ENCODE data around the gene PRKCQ. TPM values are rescaled to one million over a fixed set of nuclear protein-coding genes. Genes with fewer than 3 reads are reported as not detected.

Gene PRKCQ
- total and polyA plus RNA-seq, 2 of the 8 experiments (the other 6 are each of a cell fraction or from before 2014, with no cell fraction given) = 9.1 to 22.6 TPM

DNA sequence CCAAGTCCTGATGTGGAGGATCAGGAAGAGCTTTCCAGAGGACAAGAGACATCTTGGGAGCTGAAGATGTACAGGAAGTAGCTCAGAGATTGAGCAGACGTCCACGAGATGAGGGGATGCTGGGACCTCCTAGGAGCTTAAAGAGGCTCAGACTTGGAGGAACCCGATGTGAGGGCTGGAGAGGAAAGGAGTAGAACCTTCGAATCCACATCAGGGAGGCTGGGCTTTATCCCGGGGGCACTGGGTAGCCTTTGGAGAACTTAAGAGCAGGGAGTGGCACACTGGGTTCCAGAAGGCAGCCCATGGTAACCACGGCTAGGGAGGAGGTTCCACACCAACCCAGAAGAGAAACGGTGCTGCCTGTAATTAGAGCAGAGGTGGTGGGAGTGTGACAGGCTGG, 10.8 kb downstream of the PRKCQ start:
- peaks cover 0 to 2% of the 10 kb centered on the region in 2 experiments for H4K20me1 ChIP-seq (replicated peaks in 1 of 2; ENCODE audit: control insufficient read depth in 1 of 2, insufficient read depth in 2 of 2, low read length in 2 of 2)
- TF ChIP-seq HDAC2 (IDR thresholded peaks at IDR 0.05; ENCODE audit: borderline replicate concordance in 1 of 2, low read depth in 2 of 2, low read length in 2 of 2) = no peak
- H3K23me2 ChIP-seq (ENCODE audit: low read depth, low read length) = no peaks in the 10 kb centered on the region
- DNase-seq (ENCODE audit: low read depth in 1 of 2, low spot score in 2 of 2) = no peak
- no peak for FAIRE-seq
- H2AK5ac ChIP-seq (ENCODE audit: low read depth, low read length) = no peak overlapping the region
- H3K4me1 ChIP-seq (replicated peaks in 1 of 4; ENCODE audit: control insufficient read depth in 3 of 4, insufficient read depth in 4 of 4, low read length in 3 of 4) = peaks cover 0 to 1% (median 0%) of the 10 kb centered on the region in 4 experiments; a peak in 2 of 7 replicates
- no peak overlapping the region for H3K4ac ChIP-seq (replicated peaks; ENCODE audit: insufficient read length, low read depth, low read length)
- H3K4me3 ChIP-seq (ENCODE audit: extremely low read depth in 1 of 4, insufficient read depth in 2 of 4, low read depth in 3 of 4, low read length in 4 of 4) = no peak overlapping the region
- CTCF ChIA-PET (ENCODE audit: partially characterized antibody) = interaction anchor here (1.7 kb wide), 1 partner anchor 9 kb away, joined by 3 read pairs; no protein-coding TSS in a partner anchor
- H3K4me2 ChIP-seq (ENCODE audit: insufficient read depth in 1 of 2, low read depth in 2 of 2, low read length in 2 of 2) = no peak overlapping the region
- peaks cover 10% of the 10 kb centered on the region for H3K79me1 ChIP-seq (ENCODE audit: low read depth, low read length)
- H3K9me3 ChIP-seq (ENCODE audit: insufficient read depth in 2 of 2, low read depth in 1 of 2, low read length in 1 of 2) = no peaks in the 10 kb centered on the region
- H3K23ac ChIP-seq (ENCODE audit: insufficient read length) = no peak overlapping the region
- 71% methylated on average over 7 of the region's 7 CpGs; no CpG with 5 or more reads in 1 of the 2 experiments for WGBS, 2 experiments (ENCODE audit: extremely low coverage in 1 of 2, insufficient coverage in 1 of 2, insufficient read length in 1 of 2, insufficient replicate concordance in 2 of 2, low coverage in 1 of 2, low lambda C conversion rate in 2 of 2, missing lambda C conversion rate in 1 of 2)
- no peak overlapping the region for H3K27ac ChIP-seq (ENCODE audit: low read depth, low read length)
- H3K56ac ChIP-seq (replicated peaks; ENCODE audit: insufficient read length, low read depth, low read length) = no peak overlapping the region
- peaks cover under 1 to 40% of the 10 kb centered on the region in 2 experiments; a peak in 3 of 4 replicates for H3K79me2 ChIP-seq (ENCODE audit: control insufficient read depth in 1 of 2, insufficient read depth in 2 of 2, low read length in 2 of 2)
- no peak overlapping the region for H4K8ac ChIP-seq (ENCODE audit: extremely low read depth, insufficient read depth, low read length)
- H3K9ac ChIP-seq (replicated peaks in 1 of 4; ENCODE audit: extremely low read depth in 1 of 4, low read depth in 3 of 4, low read length in 3 of 4) = no peak overlapping the region
- H3K18ac ChIP-seq (ENCODE audit: extremely low read depth, low read length) = no peak overlapping the region
- no peak overlapping the region for H2AFZ ChIP-seq (ENCODE audit: low read length)
- no peak overlapping the region for H2BK5ac ChIP-seq (ENCODE audit: low read depth, low read length)
- H2BK120ac ChIP-seq (replicated peaks; ENCODE audit: low read depth, low read length) = no peak overlapping the region
- H4K5ac ChIP-seq (ENCODE audit: insufficient read length, low read depth, low read length) = no peak overlapping the region
- H3K27me3 ChIP-seq (replicated peaks in 1 of 4; ENCODE audit: control insufficient read depth in 3 of 4, extremely low read depth in 1 of 4, insufficient read depth in 3 of 4, low read length in 3 of 4) = no peaks in the 10 kb centered on the region
- POLR2A ChIA-PET (ENCODE audit: partially characterized antibody) = no interaction called here
- no peak overlapping the region for H2BK20ac ChIP-seq (ENCODE audit: low read length)
- no peak overlapping the region for H2BK12ac ChIP-seq (ENCODE audit: low read depth, low read length)
- no peak overlapping the region for H3K14ac ChIP-seq (ENCODE audit: insufficient read length)
- no peak overlapping the region for H4K91ac ChIP-seq (replicated peaks; ENCODE audit: insufficient read length, low read length)
- no peak overlapping the region for H2BK15ac ChIP-seq (ENCODE audit: low read length)
- H3K36me3 ChIP-seq (ENCODE audit: control insufficient read depth in 2 of 4, insufficient read depth in 4 of 4, low read length in 3 of 4) = no peaks in the 10 kb centered on the region
